T-cell (primary cell): ENCODE measurements around the gene HTR2C. TPM values are rescaled to one million over a fixed set of nuclear protein-coding genes. Genes with fewer than 3 reads are reported as not detected.
"Not testable (repeated sequence)": the region's sequence is repeated elsewhere in the genome, so short reads cannot be mapped to it uniquely, and the experiment has no call there.

Experiments
- ATAC-seq, 4 experiments: fragments of 200-7000 bp in 3 of 4; fragments of 150-1000 bp in 1 of 4; cut with Tn5 transposase; replicated peaks in 1 of 4; 1 replicate in 3 of 4; 2 replicates in 1 of 4; pipeline ENCODE4 v1.10.0; 2021; ENCODE audit warnings: moderate library complexity in 3 of 4, mild to moderate bottlenecking in 2 of 4, moderate number of reproducible peaks in 1 of 4
- CTCF ChIA-PET, 2 donors: fragments of 300-600 bp; sonication (Branson Sonifier 250); formaldehyde crosslinking; loops; one replicate each; lab custom pipeline; 2022; ENCODE audit warnings: antibody characterized with exemption in 2 of 2; lab: Charles Lee
- POLR2A ChIA-PET, 2 donors: fragments of 300-600 bp; sonication (Branson Sonifier 250); formaldehyde crosslinking; loops; one replicate each; lab custom pipeline; 2022; ENCODE audit warnings: antibody characterized with exemption in 2 of 2; lab: Charles Lee
- DNase-seq, 35 experiments: peaks; one replicate each; pipeline versions ENCODE4 v3.0.0 to v3.0.0-alpha.2; 2013 to 2023
- H3K27ac ChIP-seq: one replicate; pipeline ENCODE4 v1.5.1; 2013; ENCODE audit warnings: low read length
- H3K27me3 ChIP-seq, 2 experiments: replicated peaks in 1 of 2; 1 replicate in 1 of 2; 2 replicates in 1 of 2; pipeline versions ENCODE4 v1.6.1 to v1.7.0; 2013; ENCODE audit warnings: low read length in 1 of 2, mixed read lengths in 1 of 2; ENCODE audit not compliant: control insufficient read depth in 2 of 2, insufficient read depth in 2 of 2; ENCODE audit errors: extremely low read depth in 1 of 2
- H3K36me3 ChIP-seq, 2 donors: 1 replicate in 1 of 2; 2 replicates in 1 of 2; pipeline versions ENCODE4 v1.6.1 to v1.7.0; 2013; ENCODE audit warnings: low read length in 1 of 2; ENCODE audit not compliant: control insufficient read depth in 2 of 2, insufficient read depth in 1 of 2; ENCODE audit errors: extremely low read depth in 1 of 2
- H3K4me1 ChIP-seq, 2 experiments: 1 replicate in 1 of 2; 2 replicates in 1 of 2; pipeline versions ENCODE4 v1.6.1 to v1.7.0; 2013; ENCODE audit warnings: low read length in 2 of 2, mixed read lengths in 1 of 2; ENCODE audit not compliant: insufficient read depth in 2 of 2, control insufficient read depth in 1 of 2; ENCODE audit errors: extremely low read depth in 1 of 2
- H3K4me3 ChIP-seq, 2 donors: 1 replicate in 1 of 2; 2 replicates in 1 of 2; pipeline versions ENCODE4 v1.5.1 to v1.7.0; 2013; ENCODE audit warnings: mild to moderate bottlenecking in 2 of 2, low read length in 1 of 2, moderate library complexity in 1 of 2; ENCODE audit not compliant: control insufficient read depth in 1 of 2; ENCODE audit errors: extremely low read depth in 1 of 2
- H3K9me3 ChIP-seq: 2 replicates; pipeline ENCODE4 v1.7.0; 2013
- H3K27ac Mint-ChIP-seq, 2 donors: one replicate each; pipeline ENCODE4 v1.8.0; 2020 to 2021; ENCODE audit warnings: mild to moderate bottlenecking in 2 of 2, mixed read lengths in 2 of 2
- H3K27me3 Mint-ChIP-seq, 2 donors: one replicate each; pipeline ENCODE4 v1.8.0; 2021 to 2022; ENCODE audit warnings: mixed read lengths in 2 of 2
- H3K36me3 Mint-ChIP-seq: one replicate; pipeline ENCODE4 v1.8.0; 2021; ENCODE audit warnings: mixed read lengths
- H3K4me1 Mint-ChIP-seq, 3 donors: one replicate each; pipeline ENCODE4 v1.8.0; 2020 to 2022; ENCODE audit warnings: mixed read lengths in 3 of 3, mild to moderate bottlenecking in 1 of 3
- H3K4me3 Mint-ChIP-seq, 3 donors: one replicate each; pipeline ENCODE4 v1.8.0; 2020 to 2022; ENCODE audit warnings: mild to moderate bottlenecking in 3 of 3, mixed read lengths in 3 of 3, moderate library complexity in 3 of 3
- H3K9me3 Mint-ChIP-seq, 3 donors: one replicate each; pipeline ENCODE4 v1.8.0; 2020 to 2022; ENCODE audit warnings: mixed read lengths in 3 of 3
- WGBS: methylation state at CpG from one replicate; pipeline ENCODE4 v1.1.5; 2013; ENCODE audit warnings: missing lambda C conversion rate; ENCODE audit not compliant: insufficient coverage; 5-methylcytosine and 5-hydroxymethylcytosine counted together
- total RNA-seq, 35 experiments: library from RNA in 6 of 35; stranded (reverse) in 6 of 35; fragments of 120-200 nt in 1 of 35; gene quantifications; one replicate each; pipeline versions ENCODE4 v1.2.1 to v1.2.4 and lab custom pipeline; 2013 to 2026

HTR2C gene
- total RNA-seq, 5 donors from 2014 or later (not counting 1 experiment from before 2014, with no cell fraction given) = not detected

- Histone ChIP-seq H3K27me3 (peaks cover 10 to 22% of the 10 kb centered on the region in 2 experiments), H3K36me3 (no peaks in the 10 kb centered on the region), H3K4me3 (no peak overlapping the region), H3K9me3 (no peaks in the 10 kb centered on the region), H3K4me1 (no peaks in the 10 kb centered on the region), H3K27ac (no peak overlapping the region)
- 7% methylated on average over 6 of the region's 27 CpGs for WGBS
- Mint-ChIP-seq H3K27ac (no peak overlapping the region), H3K36me3 (no peaks in the 10 kb centered on the region), H3K4me3 (no peak overlapping the region), H3K9me3 (peaks cover 0 to 4% (median 3%) of the 10 kb centered on the region in 3 donors), H3K4me1 (no peaks in the 10 kb centered on the region), H3K27me3 (peaks cover 21 to 58% of the 10 kb centered on the region in 2 donors)
- CTCF ChIA-PET = interaction anchor here in 1 of 2 donors (1.1 kb wide), 1 partner anchor 27 kb away, joined by 3 read pairs; no protein-coding TSS in a partner anchor
- no peak for ATAC-seq
- POLR2A ChIA-PET = no interaction called here
- DNase-seq = no peak
These were observed 1.3 kb downstream of the HTR2C start for GRCh38 chrX:114584983-114585842.

GRCh38 chrX:114591121-114591520 lies 7.2 kb downstream of the HTR2C start:
- Mint-ChIP-seq H3K4me1 (no peaks in the 10 kb centered on the region), H3K9me3 (no peaks in the 10 kb centered on the region), H3K4me3 (no peak overlapping the region), H3K27ac (no peak overlapping the region), H3K36me3 (no peaks in the 10 kb centered on the region), H3K27me3 (peaks cover 0 to 30% of the 10 kb centered on the region in 2 donors)
- WGBS = no CpG with 5 or more reads among the region's 1 CpG
- Histone ChIP-seq H3K27me3 (no peaks in the 10 kb centered on the region), H3K4me3 (no peak overlapping the region), H3K4me1 (no peaks in the 10 kb centered on the region), H3K36me3 (no peaks in the 10 kb centered on the region), H3K9me3 (no peaks in the 10 kb centered on the region), H3K27ac (no peak overlapping the region)
- CTCF ChIA-PET = no interaction called here
- POLR2A ChIA-PET = no interaction called here
- DNase-seq = no peak
- no peak for ATAC-seq

- Histone ChIP-seq H3K9me3 (no peaks in the 10 kb centered on the region), H3K4me1 (no peaks in the 10 kb centered on the region), H3K36me3 (no peaks in the 10 kb centered on the region), H3K27me3 (no peaks in the 10 kb centered on the region), H3K4me3 (no peak overlapping the region), H3K27ac (no peak overlapping the region)
- Mint-ChIP-seq H3K27me3 (peaks cover 0 to 15% of the 10 kb centered on the region in 2 donors), H3K4me3 (no peak overlapping the region), H3K9me3 (no peaks in the 10 kb centered on the region), H3K4me1 (no peaks in the 10 kb centered on the region), H3K27ac (no peak overlapping the region), H3K36me3 (no peaks in the 10 kb centered on the region)
- CTCF ChIA-PET = no interaction called here
- no CpG with 5 or more reads among the region's 1 CpG for WGBS
- no peak for DNase-seq
- POLR2A ChIA-PET = no interaction called here
- ATAC-seq = no peak
These were observed 15.4 kb downstream of the HTR2C start for GRCh38 chrX:114599305-114599704.

GRCh38 chrX:114599911-114600310 lies 16.0 kb downstream of the HTR2C start:
- H3K9me3 Mint-ChIP-seq = no peaks in the 10 kb centered on the region
- H3K9me3 ChIP-seq = no peaks in the 10 kb centered on the region
- ATAC-seq (no peak), DNase-seq (no peak)
- H3K27ac Mint-ChIP-seq = no peak overlapping the region
- H3K27me3 Mint-ChIP-seq = peaks cover 0 to 15% of the 10 kb centered on the region in 2 donors
- H3K4me1 Mint-ChIP-seq = no peaks in the 10 kb centered on the region
- H3K4me3 Mint-ChIP-seq = no peak overlapping the region
- WGBS = no CpG with 5 or more reads among the region's 4 CpGs
- ChIA-PET CTCF (no interaction called here), POLR2A (no interaction called here)
- no peaks in the 10 kb centered on the region for H3K36me3 Mint-ChIP-seq
- no peaks in the 10 kb centered on the region for H3K4me1 ChIP-seq
- H3K36me3 ChIP-seq = no peaks in the 10 kb centered on the region
- no peaks in the 10 kb centered on the region for H3K27me3 ChIP-seq
- H3K27ac ChIP-seq = no peak overlapping the region
- no peak overlapping the region for H3K4me3 ChIP-seq

GRCh38 chrX:114606619-114607018 lies 22.7 kb downstream of the HTR2C start:
- H3K4me1 Mint-ChIP-seq, H3K36me3 ChIP-seq, H3K4me3 Mint-ChIP-seq, H3K27me3 ChIP-seq, H3K9me3 ChIP-seq, H3K36me3 Mint-ChIP-seq, H3K27ac Mint-ChIP-seq, DNase-seq, CTCF ChIA-PET, POLR2A ChIA-PET, H3K9me3 Mint-ChIP-seq, H3K27ac ChIP-seq, H3K4me3 ChIP-seq, ATAC-seq, H3K4me1 ChIP-seq: not testable (repeated sequence)
- 80% methylated on average over 1 of the region's 10 CpGs for WGBS
- H3K27me3 Mint-ChIP-seq = peaks cover 0 to 13% of the 10 kb centered on the region in 2 donors

GRCh38 chrX:114611018-114611619 lies 27.2 kb downstream of the HTR2C start:
- H3K27ac ChIP-seq = no peak overlapping the region
- no peaks in the 10 kb centered on the region for H3K9me3 ChIP-seq
- H3K4me3 Mint-ChIP-seq = no peak overlapping the region
- DNase-seq (peak in 9 of 35 experiments; percentile 0 to 9 (median 4)), ATAC-seq (no peak)
- ChIA-PET CTCF (no interaction called here), POLR2A (no interaction called here)
- no peaks in the 10 kb centered on the region for H3K4me1 ChIP-seq
- H3K27me3 ChIP-seq = no peaks in the 10 kb centered on the region
- no peaks in the 10 kb centered on the region for H3K9me3 Mint-ChIP-seq
- no CpG with 5 or more reads among the region's 11 CpGs for WGBS
- H3K27ac Mint-ChIP-seq = no peak overlapping the region
- no peaks in the 10 kb centered on the region for H3K36me3 Mint-ChIP-seq
- no peaks in the 10 kb centered on the region for H3K27me3 Mint-ChIP-seq
- H3K36me3 ChIP-seq = no peaks in the 10 kb centered on the region
- no peak overlapping the region for H3K4me3 ChIP-seq
- H3K4me1 Mint-ChIP-seq = no peaks in the 10 kb centered on the region
